ENCODE data around the gene F10.

The F10 gene

GRCh38 chr13:113092776-113093579 lies 29.6 kb upstream of the F10 start:
- TF ChIP-seq Cebpa-rat (IDR thresholded peaks at IDR 0.05): no peak
- H3K4me2 ChIP-seq: no peak overlapping the region
- H3K4me3 ChIP-seq: no peak overlapping the region
- no peaks in the 10 kb centered on the region for H3K36me3 ChIP-seq
- no peak overlapping the region for H3K9ac ChIP-seq
- H3K27me3 ChIP-seq: peaks cover 10% of the 10 kb centered on the region; the same call in 1 of the 2 replicates
- H3K27ac ChIP-seq: no peak overlapping the region
- H3K9me3 ChIP-seq: no peaks in the 10 kb centered on the region
- no peaks in the 10 kb centered on the region for H4K20me1 ChIP-seq
- H3K4me1 ChIP-seq: no peaks in the 10 kb centered on the region

GRCh38 chr13:113093580-113094409 lies 28.8 kb upstream of the F10 start:
- Histone ChIP-seq H3K27me3 (peaks cover 5% of the 10 kb centered on the region; the same call in 1 of the 2 replicates), H3K9me3 (no peaks in the 10 kb centered on the region), H4K20me1 (no peaks in the 10 kb centered on the region), H3K4me3 (no peak overlapping the region), H3K9ac (no peak overlapping the region), H3K36me3 (no peaks in the 10 kb centered on the region), H3K4me2 (no peak overlapping the region), H3K27ac (no peak overlapping the region), H3K4me1 (no peaks in the 10 kb centered on the region)
- TF ChIP-seq Cebpa-rat (IDR thresholded peaks at IDR 0.05): no peak

- peaks cover 5% of the 10 kb centered on the region; the same call in 1 of the 2 replicates for H3K27me3 ChIP-seq
- H3K36me3 ChIP-seq: no peaks in the 10 kb centered on the region
- no peak overlapping the region for H3K4me3 ChIP-seq
- H3K9ac ChIP-seq: no peak overlapping the region
- no peak overlapping the region for H3K27ac ChIP-seq
- TF ChIP-seq Cebpa-rat (IDR thresholded peaks at IDR 0.05): no peak
- H4K20me1 ChIP-seq: no peaks in the 10 kb centered on the region
- no peaks in the 10 kb centered on the region for H3K4me1 ChIP-seq
- H3K4me2 ChIP-seq: no peak overlapping the region
- H3K9me3 ChIP-seq: no peaks in the 10 kb centered on the region
These were observed 28.2 kb upstream of the F10 start for GRCh38 chr13:113094410-113094800.

DNA sequence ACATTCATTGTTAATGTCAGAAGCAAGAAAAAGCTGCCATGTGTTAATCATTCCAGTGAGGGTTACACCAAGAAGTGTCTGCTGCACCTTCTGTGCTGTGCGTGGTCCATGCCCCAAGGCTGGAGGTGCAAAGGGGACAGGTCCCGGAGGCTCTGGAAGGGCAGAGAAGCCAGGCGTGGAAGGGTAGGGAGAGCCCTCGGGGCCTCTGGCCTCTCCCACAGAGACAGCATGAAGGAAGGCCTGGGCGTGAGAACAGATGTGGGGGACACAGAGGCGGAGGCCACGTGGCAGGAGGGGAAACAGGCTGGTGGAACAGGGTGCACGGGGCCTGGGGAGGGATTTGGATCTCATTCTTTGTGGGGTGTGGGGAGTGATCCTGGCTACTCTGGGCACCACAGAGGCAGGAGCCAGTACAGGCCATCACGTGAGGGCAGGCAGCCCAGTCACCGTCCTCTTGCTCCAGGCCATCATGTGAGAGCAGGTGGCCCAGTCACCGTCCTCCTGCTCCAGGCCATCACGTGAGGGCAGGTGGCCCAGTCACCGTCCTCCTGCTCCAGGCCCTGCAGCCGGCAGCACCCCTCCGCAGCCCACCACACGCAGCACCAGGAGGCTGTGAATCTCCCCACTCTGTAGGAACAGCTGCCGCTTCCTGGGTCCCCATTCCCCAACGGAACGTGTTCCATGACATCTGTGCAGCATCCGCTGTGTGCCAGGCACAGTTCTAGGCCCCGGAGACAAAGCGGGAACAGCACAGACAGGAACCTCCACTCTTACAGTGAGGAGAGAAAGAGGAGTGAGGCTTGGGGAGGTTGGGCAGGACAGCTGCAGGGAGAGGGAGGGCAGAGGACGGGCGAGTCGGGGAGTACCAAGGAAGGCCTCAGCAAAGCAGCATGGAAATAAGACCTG lies 27.2 kb upstream of the F10 start:
- Histone ChIP-seq H4K20me1 (no peaks in the 10 kb centered on the region), H3K36me3 (no peaks in the 10 kb centered on the region), H3K9ac (no peak overlapping the region), H3K9me3 (no peaks in the 10 kb centered on the region), H3K4me2 (no peak overlapping the region), H3K27ac (no peak overlapping the region), H3K27me3 (peaks cover 5% of the 10 kb centered on the region; the same call in 1 of the 2 replicates), H3K4me3 (no peak overlapping the region), H3K4me1 (no peaks in the 10 kb centered on the region)
- no peak for TF ChIP-seq Cebpa-rat (IDR thresholded peaks at IDR 0.05)

DNA sequence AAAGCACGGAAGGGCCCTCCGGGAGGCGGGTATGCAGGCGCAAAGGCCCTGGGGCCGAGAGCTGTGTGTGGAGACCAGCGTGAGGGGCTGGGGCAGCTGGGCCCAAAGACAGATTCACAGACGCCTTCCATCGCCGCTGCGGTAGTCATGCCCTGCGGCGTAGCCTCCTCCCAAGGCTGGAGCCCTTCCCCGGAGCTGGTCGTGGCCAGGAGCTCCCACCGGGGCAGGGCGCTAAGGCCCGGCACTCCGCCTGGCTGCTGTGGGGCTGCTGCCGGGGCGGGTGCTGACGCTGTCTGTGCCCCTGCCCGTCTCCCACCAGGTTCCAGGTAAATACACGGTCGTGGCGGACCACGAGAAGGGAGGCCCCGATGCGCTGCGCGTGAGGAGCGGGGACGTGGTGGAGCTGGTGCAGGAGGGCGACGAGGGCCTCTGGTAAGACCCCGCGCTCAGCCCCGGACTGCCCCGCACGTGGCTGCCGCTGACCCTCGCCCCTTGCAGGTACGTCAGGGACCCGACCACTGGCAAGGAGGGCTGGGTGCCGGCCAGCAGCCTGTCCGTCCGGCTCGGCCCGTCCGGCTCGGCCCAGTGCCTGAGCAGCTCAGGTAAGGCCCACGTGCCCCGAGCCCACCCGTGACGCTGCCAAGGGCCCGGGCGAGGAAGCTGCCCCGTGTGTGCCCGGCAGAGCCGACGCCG lies 26.4 kb upstream of the F10 start:
- no peak overlapping the region for H3K4me3 ChIP-seq
- H3K4me1 ChIP-seq: no peaks in the 10 kb centered on the region
- TF ChIP-seq Cebpa-rat (IDR thresholded peaks at IDR 0.05): no peak
- H3K4me2 ChIP-seq: no peak overlapping the region
- peaks cover 5% of the 10 kb centered on the region; the same call in 1 of the 2 replicates for H3K27me3 ChIP-seq
- H4K20me1 ChIP-seq: no peaks in the 10 kb centered on the region
- no peak overlapping the region for H3K9ac ChIP-seq
- H3K36me3 ChIP-seq: no peaks in the 10 kb centered on the region
- no peak overlapping the region for H3K27ac ChIP-seq
- H3K9me3 ChIP-seq: no peaks in the 10 kb centered on the region

GRCh38 chr13:113096745-113097305 lies 25.8 kb upstream of the F10 start:
- Histone ChIP-seq H3K9ac (no peak overlapping the region), H3K4me1 (no peaks in the 10 kb centered on the region), H3K9me3 (no peaks in the 10 kb centered on the region), H3K27ac (no peak overlapping the region), H3K4me2 (no peak overlapping the region), H3K4me3 (no peak overlapping the region), H3K27me3 (peaks cover 2% of the 10 kb centered on the region; the same call in 1 of the 2 replicates), H4K20me1 (no peaks in the 10 kb centered on the region), H3K36me3 (no peaks in the 10 kb centered on the region)
- no peak for TF ChIP-seq Cebpa-rat (IDR thresholded peaks at IDR 0.05)

- Histone ChIP-seq H4K20me1 (no peaks in the 10 kb centered on the region), H3K4me1 (no peaks in the 10 kb centered on the region), H3K4me2 (no peak overlapping the region), H3K9ac (no peak overlapping the region), H3K36me3 (no peaks in the 10 kb centered on the region), H3K9me3 (no peaks in the 10 kb centered on the region), H3K27me3 (no peaks in the 10 kb centered on the region; the same call in 1 of the 2 replicates), H3K4me3 (no peak overlapping the region), H3K27ac (no peak overlapping the region)
- TF ChIP-seq Cebpa-rat (IDR thresholded peaks at IDR 0.05): no peak
These were observed 24.9 kb upstream of the F10 start for GRCh38 chr13:113097651-113098050.

DNA sequence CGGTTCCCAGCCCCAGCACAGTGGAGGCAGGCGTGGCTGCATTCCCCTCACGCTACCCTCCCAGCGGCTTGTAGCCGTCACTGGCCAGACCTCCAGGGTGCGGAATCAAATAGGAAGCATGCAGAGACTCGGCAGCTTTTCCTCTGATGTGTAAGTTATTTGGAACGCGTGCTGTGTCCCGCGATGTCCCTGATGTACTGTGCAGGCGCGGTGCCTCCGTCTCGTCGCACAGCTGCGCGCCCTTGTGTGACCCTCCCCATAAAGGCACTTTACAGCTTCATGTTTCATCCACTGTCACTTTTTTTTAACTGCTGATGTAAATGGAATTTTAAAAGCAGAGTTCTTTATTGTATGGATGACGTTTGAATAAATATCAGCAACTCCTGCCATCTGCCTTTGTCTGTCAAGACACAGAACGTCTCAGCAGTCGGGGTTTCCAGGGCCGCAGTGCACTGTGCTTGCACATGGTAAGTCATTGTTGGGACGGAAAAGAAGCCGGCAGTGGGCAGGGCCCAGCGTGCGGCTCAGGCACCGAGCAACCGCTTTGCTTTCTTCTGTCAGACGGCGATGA lies 24.4 kb upstream of the F10 start:
- no peaks in the 10 kb centered on the region for H3K9me3 ChIP-seq
- no peak for TF ChIP-seq Cebpa-rat (IDR thresholded peaks at IDR 0.05)
- no peaks in the 10 kb centered on the region; the same call in 1 of the 2 replicates for H3K27me3 ChIP-seq
- H3K4me2 ChIP-seq: no peak overlapping the region
- H3K4me3 ChIP-seq: no peak overlapping the region
- no peaks in the 10 kb centered on the region for H3K4me1 ChIP-seq
- H3K9ac ChIP-seq: no peak overlapping the region
- H3K27ac ChIP-seq: no peak overlapping the region
- no peaks in the 10 kb centered on the region for H3K36me3 ChIP-seq
- no peaks in the 10 kb centered on the region for H4K20me1 ChIP-seq

Measured in BLaER1 (cell line).